ENCODE results near the gene PRKCA.

PRKCA gene

GRCh38 chr17:66576473-66576872 lies 274.1 kb downstream of the PRKCA start:
- TF ChIP-seq SIN3A (IDR thresholded peaks at IDR 0.05; ENCODE audit: borderline replicate concordance, insufficient read depth, low read length) (no peak), TAF1 (IDR thresholded peaks at IDR 0.05; ENCODE audit: borderline replicate concordance, insufficient read depth, low read length) (no peak), POLR2AphosphoS5 (IDR thresholded peaks at IDR 0.05; ENCODE audit: low read depth, low read length) (no peak)

- TF ChIP-seq, protein P1, sequence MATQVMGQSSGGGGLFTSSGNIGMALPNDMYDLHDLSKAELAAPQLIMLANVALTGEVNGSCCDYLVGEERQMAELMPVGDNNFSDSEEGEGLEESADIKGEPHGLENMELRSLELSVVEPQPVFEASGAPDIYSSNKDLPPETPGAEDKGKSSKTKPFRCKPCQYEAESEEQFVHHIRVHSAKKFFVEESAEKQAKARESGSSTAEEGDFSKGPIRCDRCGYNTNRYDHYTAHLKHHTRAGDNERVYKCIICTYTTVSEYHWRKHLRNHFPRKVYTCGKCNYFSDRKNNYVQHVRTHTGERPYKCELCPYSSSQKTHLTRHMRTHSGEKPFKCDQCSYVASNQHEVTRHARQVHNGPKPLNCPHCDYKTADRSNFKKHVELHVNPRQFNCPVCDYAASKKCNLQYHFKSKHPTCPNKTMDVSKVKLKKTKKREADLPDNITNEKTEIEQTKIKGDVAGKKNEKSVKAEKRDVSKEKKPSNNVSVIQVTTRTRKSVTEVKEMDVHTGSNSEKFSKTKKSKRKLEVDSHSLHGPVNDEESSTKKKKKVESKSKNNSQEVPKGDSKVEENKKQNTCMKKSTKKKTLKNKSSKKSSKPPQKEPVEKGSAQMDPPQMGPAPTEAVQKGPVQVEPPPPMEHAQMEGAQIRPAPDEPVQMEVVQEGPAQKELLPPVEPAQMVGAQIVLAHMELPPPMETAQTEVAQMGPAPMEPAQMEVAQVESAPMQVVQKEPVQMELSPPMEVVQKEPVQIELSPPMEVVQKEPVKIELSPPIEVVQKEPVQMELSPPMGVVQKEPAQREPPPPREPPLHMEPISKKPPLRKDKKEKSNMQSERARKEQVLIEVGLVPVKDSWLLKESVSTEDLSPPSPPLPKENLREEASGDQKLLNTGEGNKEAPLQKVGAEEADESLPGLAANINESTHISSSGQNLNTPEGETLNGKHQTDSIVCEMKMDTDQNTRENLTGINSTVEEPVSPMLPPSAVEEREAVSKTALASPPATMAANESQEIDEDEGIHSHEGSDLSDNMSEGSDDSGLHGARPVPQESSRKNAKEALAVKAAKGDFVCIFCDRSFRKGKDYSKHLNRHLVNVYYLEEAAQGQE (IDR thresholded peaks at IDR 0.05; ENCODE audit: insufficient read depth in 1 of 2, low read depth in 2 of 2, low read length in 2 of 2), result no peak
- TF ChIP-seq FOXP2 (optimal IDR thresholded peaks at IDR 0.05; ENCODE audit: borderline replicate concordance, extremely low read depth, extremely low read length, insufficient read depth) (no peak), TAF1 (IDR thresholded peaks at IDR 0.05; ENCODE audit: borderline replicate concordance, insufficient read depth, low read length) (no peak), POLR2AphosphoS5 (IDR thresholded peaks at IDR 0.05; ENCODE audit: low read depth, low read length) (no peak), SIN3A (IDR thresholded peaks at IDR 0.05; ENCODE audit: borderline replicate concordance, insufficient read depth, low read length) (no peak)
Observed at GRCh38 chr17:66577041-66577440, 274.6 kb downstream of the PRKCA start.

- TF ChIP-seq FOXP2 (optimal IDR thresholded peaks at IDR 0.05; ENCODE audit: borderline replicate concordance, extremely low read depth, extremely low read length, insufficient read depth) (peak; percentile 54), SIN3A (IDR thresholded peaks at IDR 0.05; ENCODE audit: borderline replicate concordance, insufficient read depth, low read length) (no peak), TAF1 (IDR thresholded peaks at IDR 0.05; ENCODE audit: borderline replicate concordance, insufficient read depth, low read length) (no peak), POLR2AphosphoS5 (IDR thresholded peaks at IDR 0.05; ENCODE audit: low read depth, low read length) (no peak)
- TF ChIP-seq, protein P1 (IDR thresholded peaks at IDR 0.05; ENCODE audit: insufficient read depth in 1 of 2, low read depth in 2 of 2, low read length in 2 of 2), result peak in 1 of 2 experiments; percentile 15; a peak in 1 of 4 replicates
Observed at GRCh38 chr17:66578781-66579489, 276.5 kb downstream of the PRKCA start.

DNA sequence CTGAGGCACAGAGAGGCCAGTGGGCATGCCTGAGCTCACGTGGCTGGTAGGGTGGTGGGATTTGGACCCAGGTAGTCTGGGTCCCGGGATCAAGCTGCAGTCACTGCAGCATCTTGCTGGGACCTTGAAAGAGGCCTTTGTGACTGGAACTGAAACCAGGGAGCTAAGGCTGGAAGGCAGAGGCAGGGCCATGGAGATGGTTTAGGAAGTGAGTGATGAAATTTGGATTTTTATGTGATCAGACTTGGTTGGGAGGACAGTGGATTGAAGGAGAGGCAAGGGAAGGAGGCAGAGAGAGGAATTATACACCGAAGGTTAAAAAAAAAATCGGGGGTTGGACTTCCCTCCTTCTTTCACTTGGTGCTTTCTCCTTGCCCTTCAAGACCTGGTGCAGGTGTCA lies 277.1 kb downstream of the PRKCA start:
- no peak for TF ChIP-seq TAF1 (IDR thresholded peaks at IDR 0.05; ENCODE audit: borderline replicate concordance, insufficient read depth, low read length)

GRCh38 chr17:66580184-66580955 lies 278.0 kb downstream of the PRKCA start:
- TF ChIP-seq TAF1 (IDR thresholded peaks at IDR 0.05; ENCODE audit: borderline replicate concordance, insufficient read depth, low read length) (no peak), FOXP2 (optimal IDR thresholded peaks at IDR 0.05; ENCODE audit: borderline replicate concordance, extremely low read depth, extremely low read length, insufficient read depth) (peak; percentile 39)

GRCh38 chr17:66580956-66581391 lies 278.6 kb downstream of the PRKCA start:
- TF ChIP-seq TAF1 (IDR thresholded peaks at IDR 0.05; ENCODE audit: borderline replicate concordance, insufficient read depth, low read length), result no peak
- TF ChIP-seq SIN3A (IDR thresholded peaks at IDR 0.05; ENCODE audit: borderline replicate concordance, insufficient read depth, low read length), result 0 out of 2 replicates have a peak, but pooled peaks have one; percentile 45

DNA sequence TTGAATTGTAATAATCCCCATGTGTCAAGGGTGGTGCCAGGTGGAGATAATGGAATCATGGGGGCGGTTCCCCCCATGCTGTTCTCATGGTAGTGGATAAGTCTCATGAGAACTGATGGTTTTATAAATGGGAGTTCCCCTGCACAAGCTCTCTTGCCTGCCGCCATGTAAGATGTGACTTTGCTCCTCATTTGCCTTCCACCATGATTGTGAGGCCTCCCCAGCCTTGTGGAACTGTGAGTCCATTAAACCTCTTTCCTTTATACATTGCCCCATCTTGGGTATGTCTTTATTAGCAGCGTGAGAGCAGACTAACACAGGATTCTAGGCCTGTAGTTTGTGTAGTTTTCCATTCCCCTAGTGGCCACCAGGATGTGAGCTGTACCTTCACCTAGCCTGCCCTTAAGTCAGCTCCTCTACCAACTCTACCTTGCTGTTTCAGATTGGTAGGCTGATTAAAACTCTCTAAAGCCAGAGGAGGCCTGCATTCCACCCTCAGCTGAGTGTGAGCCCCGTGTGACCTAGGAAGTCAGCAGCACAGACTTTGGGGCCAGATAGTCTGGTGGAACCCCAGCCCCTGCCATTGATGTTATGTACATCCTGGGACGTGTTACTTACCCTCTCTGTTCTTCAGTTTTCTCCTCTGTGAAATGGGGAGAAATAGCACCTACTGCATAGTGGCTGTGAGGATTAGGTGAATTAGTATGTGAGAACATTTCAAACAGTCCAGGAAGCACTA lies 280.1 kb downstream of the PRKCA start:
- no peak for TF ChIP-seq FOXP2 (optimal IDR thresholded peaks at IDR 0.05; ENCODE audit: borderline replicate concordance, extremely low read depth, extremely low read length, insufficient read depth)
- TF ChIP-seq, protein P1 (IDR thresholded peaks at IDR 0.05; ENCODE audit: insufficient read depth in 1 of 2, low read depth in 2 of 2, low read length in 2 of 2), result no peak
